ENCODE data around the gene CEACAM1.

DNA sequence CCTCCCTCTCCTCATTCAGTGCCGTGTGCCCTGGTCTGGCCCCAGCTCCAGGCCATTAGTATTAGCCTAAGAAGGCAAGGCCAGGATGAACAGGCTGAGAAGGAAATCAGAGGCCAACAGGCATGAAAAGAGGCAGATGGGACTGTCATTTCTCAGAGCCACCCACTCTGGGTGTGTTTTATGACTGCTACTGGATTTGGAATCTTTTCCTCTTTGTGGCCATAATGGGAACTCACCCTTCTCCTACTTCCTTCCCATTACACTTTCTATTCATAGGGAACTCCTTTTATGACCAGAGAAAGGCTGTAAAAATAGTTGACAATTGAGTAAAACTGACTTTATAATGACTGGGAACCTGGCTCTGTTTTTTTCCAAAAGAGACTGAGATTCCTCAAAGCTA, 48.7 kb upstream of the CEACAM1 start:
- TF ChIP-seq CTCF (optimal IDR thresholded peaks at IDR 0.05 in 1 of 3, IDR thresholded peaks at IDR 0.05 in 1 of 3, conservative IDR thresholded peaks at IDR 0.05 in 1 of 3; ENCODE audit: extremely low read depth in 1 of 3, insufficient read depth in 2 of 3, low read length in 3 of 3) (no peak), EZH2 (IDR thresholded peaks at IDR 0.05; ENCODE audit: low read length) (no peak)
